IMR-90 (cell line): ENCODE data around the gene CACNA1I. TPM values are rescaled to one million over a fixed set of nuclear protein-coding genes. Genes with fewer than 3 reads are reported as not detected.

Source experiments
- ATAC-seq: fragments of 200-7000 bp; cut with Tn5 transposase; 2 replicates; pipeline ENCODE4 v1.9.1; 2020; ENCODE audit warnings: low read depth, mild to moderate bottlenecking, moderate library complexity
- BruUV-seq: library from RNA; stranded (reverse); fragments of 400-500 nt; replicated peaks from 2 replicates; lab custom pipeline; 2021; lab: Mats Ljungman, UMichigan
- CTCF ChIA-PET: fragments of 300-600 bp; formaldehyde crosslinking; extraction: SDS; loops from one replicate; lab custom pipeline; 2021; ENCODE audit warnings: antibody characterized with exemption; lab: Yijun Ruan, JAX
- POLR2A ChIA-PET: fragments of 300-600 bp; sonication (Branson Sonifier 250); formaldehyde crosslinking; loops from one replicate; lab custom pipeline; 2022; ENCODE audit warnings: antibody characterized with exemption; ENCODE audit not compliant: unreplicated experiment; lab: Charles Lee
- DNase-seq: peaks from one replicate; pipeline ENCODE4 v3.0.0; 2013
- H2AFZ ChIP-seq: replicated peaks from 2 replicates; pipeline ENCODE3; 2013; ENCODE audit warnings: low read length, mild to moderate bottlenecking; ENCODE audit not compliant: poor library complexity
- H2AK5ac ChIP-seq: 2 replicates; pipeline ENCODE4 v1.6.1; 2013; ENCODE audit warnings: low read depth, low read length, inconsistent platforms
- H2AK9ac ChIP-seq: replicated peaks from 2 replicates; pipeline ENCODE3; 2013; ENCODE audit warnings: mild to moderate bottlenecking, low read depth, low read length, moderate library complexity; ENCODE audit not compliant: poor library complexity
- H2BK120ac ChIP-seq: 2 replicates; pipeline ENCODE4 v1.6.1; 2013; ENCODE audit warnings: low read depth, low read length, inconsistent platforms
- H2BK15ac ChIP-seq: 3 replicates; pipeline ENCODE4 v1.6.1; 2013; ENCODE audit warnings: low read depth, low read length, inconsistent platforms
- H2BK20ac ChIP-seq: 2 replicates; pipeline ENCODE4 v1.6.1; 2013; ENCODE audit warnings: low read depth, mild to moderate bottlenecking, inconsistent platforms, low read length, moderate library complexity
- H2BK5ac ChIP-seq: 2 replicates; pipeline ENCODE4 v1.6.1; 2013; ENCODE audit warnings: mild to moderate bottlenecking, low read depth, low read length, inconsistent platforms; ENCODE audit not compliant: poor library complexity, severe bottlenecking
- H3K14ac ChIP-seq: replicated peaks from 2 replicates; pipeline ENCODE4 v1.6.1; 2013; ENCODE audit warnings: low read depth, low read length, inconsistent platforms
- H3K18ac ChIP-seq: 2 replicates; pipeline ENCODE4 v1.6.1; 2013; ENCODE audit warnings: low read depth, low read length, control low read depth
- H3K23ac ChIP-seq: 2 replicates; pipeline ENCODE4 v1.6.1; 2013; ENCODE audit warnings: low read depth, low read length, inconsistent platforms
- H3K27ac ChIP-seq: 2 replicates; pipeline ENCODE4 v1.5.1; 2013; ENCODE audit warnings: mild to moderate bottlenecking, control low read depth, low read length; ENCODE audit not compliant: insufficient read depth
- H3K27me3 ChIP-seq: 2 replicates; pipeline ENCODE4 v1.6.1; 2013; ENCODE audit warnings: low read length; ENCODE audit not compliant: control insufficient read depth, insufficient read depth
- H3K36me3 ChIP-seq: 2 replicates; pipeline ENCODE4 v1.6.1; 2013; ENCODE audit warnings: low read length, mixed read lengths; ENCODE audit not compliant: control insufficient read depth, insufficient read depth
- H3K4ac ChIP-seq: 2 replicates; pipeline ENCODE4 v1.6.1; 2013; ENCODE audit warnings: low read depth, low read length, inconsistent platforms
- H3K4me1 ChIP-seq: 2 replicates; pipeline ENCODE4 v1.6.1; 2013; ENCODE audit warnings: low read length, mixed read lengths; ENCODE audit not compliant: control insufficient read depth, insufficient read depth
- H3K4me2 ChIP-seq: 2 replicates; pipeline ENCODE4 v1.6.1; 2013; ENCODE audit warnings: low read depth, mild to moderate bottlenecking, control low read depth, low read length, moderate library complexity
- H3K4me3 ChIP-seq: 2 replicates; pipeline ENCODE4 v1.5.1; 2013; ENCODE audit warnings: low read depth, mild to moderate bottlenecking, control low read depth, low read length, moderate library complexity; ENCODE audit not compliant: insufficient read depth
- H3K56ac ChIP-seq: 2 replicates; pipeline ENCODE4 v1.6.1; 2013; ENCODE audit warnings: low read length, inconsistent platforms; ENCODE audit not compliant: insufficient read depth; ENCODE audit errors: extremely low read depth
- H3K79me1 ChIP-seq, 2 experiments: 2 replicates each; pipeline ENCODE4 v1.6.1; 2013; ENCODE audit warnings: low read length in 2 of 2, inconsistent platforms in 1 of 2, low read depth in 1 of 2
- H3K9ac ChIP-seq: 2 replicates; pipeline ENCODE4 v1.6.1; 2013; ENCODE audit warnings: low read depth, low read length, control low read depth
- H3K9me1 ChIP-seq: 2 replicates; pipeline ENCODE4 v1.6.1; 2013; ENCODE audit warnings: low read length, inconsistent platforms; ENCODE audit not compliant: insufficient read depth
- H3K9me3 ChIP-seq: 2 replicates; pipeline ENCODE4 v1.6.1; 2013; ENCODE audit warnings: low read length; ENCODE audit not compliant: control insufficient read depth, insufficient read depth
- H4K20me1 ChIP-seq: 2 replicates; pipeline ENCODE4 v1.6.1; 2013; ENCODE audit warnings: low read length, inconsistent platforms; ENCODE audit not compliant: insufficient read depth
- H4K5ac ChIP-seq: 2 replicates; pipeline ENCODE4 v1.6.1; 2013; ENCODE audit warnings: mild to moderate bottlenecking, low read depth, low read length, control low read depth
- H4K8ac ChIP-seq, 2 experiments: 2 replicates each; pipeline ENCODE4 v1.6.1; 2013; ENCODE audit warnings: low read depth in 2 of 2, low read length in 2 of 2, control low read depth in 1 of 2, inconsistent platforms in 1 of 2
- H4K91ac ChIP-seq: 2 replicates; pipeline ENCODE4 v1.6.1; 2013; ENCODE audit warnings: low read depth, low read length, inconsistent platforms; ENCODE audit not compliant: insufficient read depth
- CTCF ChIP-seq: conservative IDR thresholded peaks from 2 replicates; pipeline ENCODE4 v1.5.1; 2012; ENCODE audit warnings: mild to moderate bottlenecking, low read depth, low read length, improper control_type of control experiment
- MAFK ChIP-seq: IDR thresholded peaks from 2 replicates; pipeline ENCODE4 v1.6.1; 2012; ENCODE audit warnings: low read depth, low read length, improper control_type of control experiment
- NFE2L2 ChIP-seq: fragments of 150-350 bp; IDR thresholded peaks from 2 replicates; pipeline ENCODE4 v1.6.1; 2016; ENCODE audit warnings: low read depth, mild to moderate bottlenecking, low read length
- POLR2A ChIP-seq: IDR thresholded peaks from 2 replicates; pipeline ENCODE4 v1.6.1; 2012; ENCODE audit warnings: mild to moderate bottlenecking, low read depth, low read length
- RAD21 ChIP-seq: IDR thresholded peaks from 2 replicates; pipeline ENCODE4 v1.6.1; 2012; ENCODE audit warnings: low read length, improper control_type of control experiment
- RCOR1 ChIP-seq: IDR thresholded peaks from 2 replicates; pipeline ENCODE4 v1.6.1; 2012; ENCODE audit warnings: mild to moderate bottlenecking, low read length, improper control_type of control experiment; ENCODE audit not compliant: insufficient replicate concordance
- WGBS, 2 experiments: methylation state at CpG; one replicate each; pipeline versions ENCODE4 v1.1.5 to v1.1.7; 2013; ENCODE audit warnings: missing lambda C conversion rate in 2 of 2; ENCODE audit not compliant: insufficient read length in 1 of 2; ENCODE audit errors: extremely low coverage in 2 of 2; 5-methylcytosine and 5-hydroxymethylcytosine counted together
- dilution Hi-C: fragments of 300-500 bp; cut with HindIII; formaldehyde crosslinking; loops from one replicate; pipeline ENCODE4 v1.14.3; 2018; ENCODE audit warnings: low sequenced_read_pairs; ENCODE audit not compliant: unreplicated experiment
- in situ Hi-C: fragments of 300-500 bp; cut with MboI; formaldehyde crosslinking; loops from 3 replicates; pipeline ENCODE4 v1.14.3; 2019; ENCODE audit warnings: low sequenced_read_pairs, inconsistent platforms, mixed read lengths
- intact Hi-C: fragments of 100-400 bp; cut with micrococcal nuclease; formaldehyde crosslinking; loops from 2 replicates; pipeline ENCODE4 v1.10.0; 2022
- polyA plus RNA-seq, 3 experiments: library from polyadenylated mRNA; depleted of rRNA; stranded (reverse); fragments of >200 nt; gene quantifications; 2 replicates each; pipeline ENCODE4 v1.2.3, GENCODE V29; 2012; ENCODE audit warnings: low replicate concordance in 1 of 3
- total RNA-seq: library from RNA; depleted of rRNA; stranded (reverse); fragments of >200 nt; gene quantifications from 2 replicates; pipeline ENCODE4 v1.2.3, GENCODE V29; 2012

The CACNA1I gene
- total and polyA plus RNA-seq, 2 of the 4 experiments (the other 2 are of a cell fraction) = under 0.01 to 0.02 TPM

DNA sequence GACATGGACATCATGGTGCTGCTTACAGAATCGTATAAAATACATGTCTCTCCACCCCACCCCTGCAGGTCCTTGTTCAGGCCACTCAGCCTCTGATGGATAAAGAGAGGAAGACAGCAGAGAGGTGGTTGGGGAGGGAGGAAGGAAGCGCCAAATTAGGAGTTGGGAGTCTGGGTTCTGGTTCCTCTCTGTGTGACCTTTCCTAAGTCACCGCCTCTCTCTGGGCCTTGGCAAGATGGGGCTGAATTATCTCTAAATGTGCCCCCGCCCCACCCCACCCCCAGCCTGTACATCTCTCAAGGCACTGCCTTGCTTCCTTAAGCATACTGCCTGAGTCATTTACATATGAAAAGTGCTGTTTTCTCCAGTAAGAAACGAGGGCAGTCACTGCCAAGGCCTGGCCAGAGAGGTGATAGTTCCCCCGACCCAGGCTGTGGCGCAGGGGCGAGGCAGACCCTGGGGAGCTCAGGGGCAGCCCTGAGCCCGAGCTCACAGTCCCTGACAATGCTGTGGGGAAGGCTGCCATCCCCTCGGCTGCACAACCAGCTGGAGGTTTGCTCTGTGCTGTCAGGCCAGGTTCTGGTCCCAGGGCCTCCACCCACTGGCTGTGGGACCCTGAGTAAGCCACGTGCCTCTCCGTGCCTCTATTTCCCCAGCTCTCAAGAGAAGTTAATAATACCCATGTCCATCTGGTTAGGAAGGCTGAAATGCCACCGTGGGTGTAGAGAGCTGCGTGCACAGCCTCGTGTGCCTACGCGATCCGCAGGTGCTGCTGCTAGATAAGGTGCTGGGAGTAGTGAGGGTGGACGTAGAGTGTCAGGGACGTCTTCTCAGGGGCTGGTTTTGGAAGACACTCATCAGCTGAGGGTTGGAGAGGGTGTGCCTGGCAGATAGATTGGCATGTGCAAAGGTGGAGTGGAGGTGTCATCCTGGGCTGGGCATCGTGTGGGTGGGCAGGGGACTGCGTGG is 55.3 kb downstream of the CACNA1I start (continued):
- TF ChIP-seq RAD21 (no peak), NFE2L2 (no peak)

- intact Hi-C loops = loop anchor here (10.0 kb wide), 1 partner anchor 178 kb away; no protein-coding TSS in a partner anchor
- H3K9ac ChIP-seq = no peak overlapping the region
- TF ChIP-seq RCOR1 (no peak), MAFK (no peak), CTCF (no peak), POLR2A (no peak)
- no peak overlapping the region for H4K8ac ChIP-seq
- H2BK20ac ChIP-seq = no peak overlapping the region
- H4K5ac ChIP-seq = no peak overlapping the region
- H3K4me1 ChIP-seq = no peaks in the 10 kb centered on the region
- no peak overlapping the region for H3K4ac ChIP-seq
- no peak overlapping the region for H2AK9ac ChIP-seq
- H3K9me1 ChIP-seq = no peaks in the 10 kb centered on the region
- H3K4me3 ChIP-seq = no peak overlapping the region
- in situ Hi-C loops = no loop called here
- no peak overlapping the region for H3K23ac ChIP-seq
- H2BK15ac ChIP-seq = no peak overlapping the region
- H3K9me3 ChIP-seq = no peaks in the 10 kb centered on the region
- no peak overlapping the region for H4K91ac ChIP-seq
- no peaks in the 10 kb centered on the region for H3K36me3 ChIP-seq
- ChIA-PET CTCF (no interaction called here), POLR2A (no interaction called here)
- no TSS peak for BruUV-seq
- peaks cover 47% of the 10 kb centered on the region for H3K27me3 ChIP-seq
- no peak overlapping the region for H2BK120ac ChIP-seq
- 68% methylated on average over 8 of the region's 14 CpGs; no CpG with 5 or more reads in 1 of the 2 experiments for WGBS, 2 experiments
- no peak overlapping the region for H3K18ac ChIP-seq
- dilution Hi-C loops = no loop called here
- no peak overlapping the region for H3K14ac ChIP-seq
- no peak overlapping the region for H3K56ac ChIP-seq
- no peak overlapping the region for H3K4me2 ChIP-seq
- H4K20me1 ChIP-seq = no peaks in the 10 kb centered on the region; the same call in 1 of the 2 replicates
- H2AK5ac ChIP-seq = no peak overlapping the region
- H3K79me1 ChIP-seq = no peaks in the 10 kb centered on the region
- no peak for ATAC-seq
- H3K27ac ChIP-seq = no peak overlapping the region
- DNase-seq = no peak
- H2AFZ ChIP-seq = no peak overlapping the region
- H2BK5ac ChIP-seq = no peak overlapping the region
Measured at GRCh38 chr22:39627208-39627607, 56.7 kb downstream of the CACNA1I start.
